H1 (cell line): ENCODE results near the gene GRIP1. TPM values are rescaled to one million over a fixed set of nuclear protein-coding genes. Genes with fewer than 3 reads are reported as not detected.

Experiments
- CEBPB ChIP-seq: IDR thresholded peaks from 2 replicates; pipeline ENCODE4 v1.6.1; 2012; ENCODE audit warnings: low read depth, low read length
- CHD7 ChIP-seq: fragments of 300-600 bp; sonication (generic); IDR thresholded peaks from 2 replicates; pipeline ENCODE4 v1.7.1; 2012; ENCODE audit warnings: low read length, moderate library complexity, mild to moderate bottlenecking, inconsistent platforms; ENCODE audit not compliant: insufficient replicate concordance
- CTCF ChIP-seq, 3 experiments: IDR thresholded peaks; 1 replicate in 2 of 3; 2 replicates in 1 of 3; pipeline versions ENCODE4 v1.5.1 to v1.6.1; 2011; ENCODE audit warnings: low read length in 3 of 3, mild to moderate bottlenecking in 3 of 3, inconsistent platforms in 2 of 3, low read depth in 1 of 3, moderate library complexity in 1 of 3; ENCODE audit not compliant: insufficient read depth in 1 of 3; ENCODE audit errors: control extremely low read depth in 1 of 3
- GABPA ChIP-seq: IDR thresholded peaks from 2 replicates; pipeline ENCODE4 v1.6.1; 2011; ENCODE audit warnings: mild to moderate bottlenecking, low read length, moderate library complexity, borderline replicate concordance; ENCODE audit not compliant: insufficient read depth
- KDM5A ChIP-seq: fragments of 200-600 bp; IDR thresholded peaks from 2 replicates; pipeline ENCODE4 v1.7.1; 2012; ENCODE audit warnings: mild to moderate bottlenecking, low read length, inconsistent platforms, mixed read lengths
- RAD21 ChIP-seq, 2 experiments: IDR thresholded peaks in 1 of 2; conservative IDR thresholded peaks in 1 of 2; 2 replicates each; pipeline ENCODE4 v1.6.1; 2011; ENCODE audit warnings: low read depth in 2 of 2, low read length in 2 of 2, improper control_type of control experiment in 1 of 2, inconsistent platforms in 1 of 2, mild to moderate bottlenecking in 1 of 2, moderate library complexity in 1 of 2
- SRF ChIP-seq: IDR thresholded peaks from 2 replicates; pipeline ENCODE4 v1.6.1; 2011; ENCODE audit warnings: mild to moderate bottlenecking, low read depth, low read length, moderate library complexity
- polyA plus RNA-seq, 7 experiments: library from polyadenylated mRNA; depleted of rRNA in 3 of 7; stranded (reverse) in 5 of 7; unstranded in 2 of 7; fragments of >200 nt in 5 of 7; fragments of 200-250 nt in 2 of 7; gene quantifications; 1 replicate in 5 of 7; 2 replicates in 1 of 7; 4 replicates in 1 of 7; pipeline versions ENCODE4 v1.2.1 to v1.2.3, GENCODE V29; 2011 to 2013; ENCODE audit warnings: missing spikeins in 2 of 7, mixed read lengths in 2 of 7
- total RNA-seq: library from RNA; stranded (reverse); fragmentation: NEBNext Ultra II Directional; extraction: Animal tissue kit (Norgen Biotek cat#: 25700); gene quantifications from 2 replicates; pipeline ENCODE4 v1.2.1, GENCODE V29; 2021

The GRIP1 gene
- total and polyA plus RNA-seq, 2 of the 8 experiments (the other 6 are each of a cell fraction or from before 2014, with no cell fraction given): 4.5 to 27.3 TPM

GRCh38 chr12:66548338-66549049, 130.4 kb downstream of the GRIP1 start (continued):
- no peak for TF ChIP-seq CHD7
- no peak for TF ChIP-seq SRF
- TF ChIP-seq CTCF (IDR thresholded peaks at IDR 0.05; ENCODE audit: control extremely low read depth in 1 of 3, insufficient read depth in 1 of 3, low read depth in 1 of 3, low read length in 3 of 3): peak in 1 of 3 experiments; percentile 38; a peak in 2 of 4 replicates
- no peak for TF ChIP-seq GABPA
- no peak for TF ChIP-seq KDM5A
- no peak for TF ChIP-seq CEBPB
- peak; percentile 2 to 7; a peak in 1 of 4 replicates for TF ChIP-seq RAD21 (IDR thresholded peaks at IDR 0.05 in 1 of 2, conservative IDR thresholded peaks at IDR 0.05 in 1 of 2; ENCODE audit: low read depth in 2 of 2, low read length in 2 of 2)
